ENCODE data around the gene AFTPH. TPM values are rescaled to one million over a fixed set of nuclear protein-coding genes. Genes with fewer than 3 reads are reported as not detected.

The AFTPH gene
- total and polyA plus RNA-seq, 9 of the 15 experiments (the other 6 are each of a cell fraction or from before 2014, with no cell fraction given) = 8.0 to 26.2 (median 13.8) TPM

- TF ChIP-seq HMGXB4 (CRISPR knock-in tag; IDR thresholded peaks at IDR 0.05) (no peak), ARHGAP35 (IDR thresholded peaks at IDR 0.05; ENCODE audit: partially characterized antibody) (no peak)
These were observed 49.5 kb upstream of the AFTPH start (continued) for GRCh38 chr2:64474636-64475035.

GRCh38 chr2:64477037-64477436 is 47.1 kb upstream of the AFTPH start:
- ChIA-PET POLR2A (interaction anchor here (0.6 kb wide), 1 partner anchor 16 kb away, joined by 4 read pairs; no protein-coding TSS in a partner anchor), CTCF (ENCODE audit: low intra/inter-chr PET ratio) (no interaction called here)
- no peaks in the 10 kb centered on the region for H3K9me3 ChIP-seq (replicated peaks; ENCODE audit: control insufficient read depth, insufficient read depth, low read depth, low read length)
- no peaks in the 10 kb centered on the region for H3K36me3 ChIP-seq (ENCODE audit: control insufficient read depth, insufficient read depth, low read length)
- H3K4me3 ChIP-seq = no peak overlapping the region
- BruUV-seq (replicated peaks) = no TSS peak
- H3K79me2 ChIP-seq (ENCODE audit: control insufficient read depth, insufficient read depth, low read length) = no peaks in the 10 kb centered on the region
- DNase-seq (ENCODE audit: extremely low read depth in 1 of 4, low spot score in 3 of 4) = no peak
- H3K4me1 ChIP-seq (replicated peaks in 1 of 2; ENCODE audit: control insufficient read depth in 2 of 2, insufficient read depth in 2 of 2, low read length in 2 of 2) = peaks cover 0 to 4% of the 10 kb centered on the region in 2 experiments; a peak in 2 of 5 replicates
- no peak overlapping the region for H3K9ac ChIP-seq (ENCODE audit: insufficient read depth in 1 of 2, low read depth in 2 of 2, low read length in 2 of 2)
- H3K4me2 ChIP-seq (ENCODE audit: insufficient read depth, low read length) = no peak overlapping the region
- ATAC-seq = no peak
- FAIRE-seq = no peak
- H3K27ac ChIP-seq (ENCODE audit: extremely low read depth, low read depth, low read length) = no peak overlapping the region
- no peak overlapping the region for H2AFZ ChIP-seq (ENCODE audit: low read depth, low read length)
- no peaks in the 10 kb centered on the region for H3K9me1 ChIP-seq (ENCODE audit: control insufficient read depth, insufficient read depth, low read length)
- peak; percentile 89 for TF ChIP-seq ZNF12 (CRISPR knock-in tag; IDR thresholded peaks at IDR 0.05)
- TF ChIP-seq ZNF592 (IDR thresholded peaks at IDR 0.05) = no peak
- in situ Hi-C loops (cut with MboI) = no loop called here
- peaks cover 30 to 38% of the 10 kb centered on the region in 2 experiments for H3K27me3 ChIP-seq (ENCODE audit: control insufficient read depth in 2 of 2, insufficient read depth in 2 of 2, low read length in 2 of 2)
- no peaks in the 10 kb centered on the region for H4K20me1 ChIP-seq (replicated peaks; ENCODE audit: control insufficient read depth, insufficient read depth, low read length)
- WGBS (ENCODE audit: insufficient coverage, low coverage, missing lambda C conversion rate) = 0% methylated on average over 1 of the region's 1 CpG
- intact Hi-C loops (cut with micrococcal nuclease) = no loop called here

Data from K562 (cell line).